ENCODE measurements around the gene ATP2C2. TPM values are rescaled to one million over a fixed set of nuclear protein-coding genes. Genes with fewer than 3 reads are reported as not detected.

ATP2C2 gene
- total and polyA plus RNA-seq, 7 donors, result 2.5 to 60.7 (median 7.2) TPM; not detected in 2

DNA sequence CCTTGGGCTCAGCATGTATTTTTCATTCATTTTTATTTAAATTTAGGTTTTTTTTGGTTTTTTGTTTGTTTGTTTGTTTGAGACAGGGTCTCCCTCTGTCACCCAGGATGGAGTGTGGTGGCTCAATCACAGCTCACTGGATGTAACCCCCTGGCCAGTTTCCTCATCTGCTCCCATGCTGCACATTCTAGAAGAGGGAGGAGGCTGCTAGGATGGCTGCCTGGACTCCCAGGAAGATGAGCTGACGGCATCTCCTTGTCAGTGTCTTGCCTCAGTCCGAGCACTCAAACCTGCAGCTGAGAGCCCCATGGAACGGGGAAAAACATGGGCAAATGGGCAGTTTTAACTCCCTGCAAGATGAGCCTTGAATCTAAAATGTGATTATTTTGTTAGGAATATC, 128.7 kb downstream of the ATP2C2 start:
- Histone ChIP-seq H3K4me3 (no peak overlapping the region), H3K27ac (no peak overlapping the region), H3K9me3 (peaks cover 0 to 2% (median 0%) of the 10 kb centered on the region in 4 donors), H3K4me1 (no peaks in the 10 kb centered on the region), H3K27me3 (no peaks in the 10 kb centered on the region), H3K36me3 (peaks cover 12 to 71% (median 27%) of the 10 kb centered on the region in 4 donors)
- intact Hi-C loops (cut with DNase I), result no loop called here
- no peak for DNase-seq
- WGBS, 2 donors, result 97% methylated on average over 3 of the region's 3 CpGs
- no peak for TF ChIP-seq EP300 (IDR thresholded peaks at IDR 0.05)
- TF ChIP-seq POLR2A (IDR thresholded peaks at IDR 0.05), result no peak
- TF ChIP-seq, protein P1, sequence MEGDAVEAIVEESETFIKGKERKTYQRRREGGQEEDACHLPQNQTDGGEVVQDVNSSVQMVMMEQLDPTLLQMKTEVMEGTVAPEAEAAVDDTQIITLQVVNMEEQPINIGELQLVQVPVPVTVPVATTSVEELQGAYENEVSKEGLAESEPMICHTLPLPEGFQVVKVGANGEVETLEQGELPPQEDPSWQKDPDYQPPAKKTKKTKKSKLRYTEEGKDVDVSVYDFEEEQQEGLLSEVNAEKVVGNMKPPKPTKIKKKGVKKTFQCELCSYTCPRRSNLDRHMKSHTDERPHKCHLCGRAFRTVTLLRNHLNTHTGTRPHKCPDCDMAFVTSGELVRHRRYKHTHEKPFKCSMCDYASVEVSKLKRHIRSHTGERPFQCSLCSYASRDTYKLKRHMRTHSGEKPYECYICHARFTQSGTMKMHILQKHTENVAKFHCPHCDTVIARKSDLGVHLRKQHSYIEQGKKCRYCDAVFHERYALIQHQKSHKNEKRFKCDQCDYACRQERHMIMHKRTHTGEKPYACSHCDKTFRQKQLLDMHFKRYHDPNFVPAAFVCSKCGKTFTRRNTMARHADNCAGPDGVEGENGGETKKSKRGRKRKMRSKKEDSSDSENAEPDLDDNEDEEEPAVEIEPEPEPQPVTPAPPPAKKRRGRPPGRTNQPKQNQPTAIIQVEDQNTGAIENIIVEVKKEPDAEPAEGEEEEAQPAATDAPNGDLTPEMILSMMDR (IDR thresholded peaks at IDR 0.05), result no peak
- TF ChIP-seq POLR2AphosphoS5 (IDR thresholded peaks at IDR 0.05), result no peak

DNA sequence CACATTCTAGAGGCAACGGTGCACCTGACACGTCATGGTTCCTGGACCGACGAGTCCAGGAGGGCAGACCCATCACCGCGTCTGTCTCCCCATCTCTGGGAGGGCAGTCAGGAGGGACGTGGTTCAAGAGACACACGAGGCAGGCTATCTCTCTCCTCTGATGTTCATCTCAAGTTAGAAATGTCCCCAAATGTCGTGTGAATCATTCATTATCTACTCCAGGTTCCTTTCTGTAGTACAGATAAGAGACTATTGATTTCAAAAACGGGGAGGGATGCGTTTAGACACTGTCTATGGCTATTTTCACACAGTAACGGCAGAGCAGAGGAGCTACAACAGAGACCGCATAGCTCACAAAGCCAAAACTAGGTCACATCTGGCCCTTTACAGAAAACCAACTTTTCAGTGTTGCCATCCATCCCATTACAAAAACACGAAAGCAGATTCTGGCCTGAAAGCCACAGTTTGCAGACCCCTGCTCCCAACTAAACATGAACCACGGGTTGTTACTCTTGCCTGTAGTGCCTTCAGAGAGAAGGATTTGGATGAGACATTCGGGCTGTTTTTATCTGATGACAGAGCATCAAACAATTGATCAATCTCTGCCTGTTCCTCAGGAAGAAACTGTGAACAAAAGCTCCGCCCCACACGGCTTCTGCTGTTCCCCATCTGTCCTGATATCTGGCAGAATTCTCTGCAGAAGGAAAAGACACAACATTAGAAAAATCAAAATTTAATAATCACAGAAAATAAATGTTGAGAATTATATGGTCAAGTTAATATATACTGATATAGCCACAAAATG, 129.3 kb downstream of the ATP2C2 start:
- no peak for TF ChIP-seq POLR2A (IDR thresholded peaks at IDR 0.05)
- no peak for TF ChIP-seq EP300 (IDR thresholded peaks at IDR 0.05)
- no peak for TF ChIP-seq POLR2AphosphoS5 (IDR thresholded peaks at IDR 0.05)
- TF ChIP-seq, protein P1 (IDR thresholded peaks at IDR 0.05), result no peak
- Histone ChIP-seq H3K9me3 (peaks cover 0 to 2% (median 0%) of the 10 kb centered on the region in 4 donors), H3K36me3 (peaks cover 12 to 77% (median 27%) of the 10 kb centered on the region in 4 donors), H3K4me1 (no peaks in the 10 kb centered on the region), H3K27ac (no peak overlapping the region), H3K4me3 (no peak overlapping the region), H3K27me3 (no peaks in the 10 kb centered on the region)
- DNase-seq, result no peak
- intact Hi-C loops (cut with DNase I), result no loop called here
- 92% methylated on average over 18 of the region's 18 CpGs for WGBS, 2 donors

DNA sequence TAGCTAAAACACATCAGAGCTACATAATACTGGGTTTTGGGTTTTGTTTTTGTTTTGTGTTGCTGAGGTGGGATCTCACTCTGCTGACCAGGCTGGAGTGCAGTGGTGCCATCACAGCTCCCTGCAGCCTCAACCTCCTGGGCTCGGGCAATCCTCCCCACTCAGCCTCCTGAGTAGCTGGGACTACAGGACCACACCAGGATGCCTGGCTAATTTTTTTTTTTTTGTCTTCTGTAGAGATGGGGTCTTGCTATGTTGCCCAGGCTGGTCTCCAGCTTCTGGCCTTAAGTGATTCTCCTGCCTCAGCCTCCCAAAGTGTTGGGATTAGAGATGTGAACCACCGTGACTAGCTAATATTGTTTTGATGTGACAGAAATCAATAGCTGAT, 129.9 kb downstream of the ATP2C2 start:
- no peaks in the 10 kb centered on the region for H3K27me3 ChIP-seq
- no peak overlapping the region for H3K4me3 ChIP-seq
- H3K36me3 ChIP-seq, result peaks cover 12 to 73% (median 27%) of the 10 kb centered on the region in 4 donors
- DNase-seq, result no peak
- WGBS, 2 donors, result 97 to 100% methylated on average over 2 of the region's 2 CpGs
- no peak for TF ChIP-seq POLR2AphosphoS5 (IDR thresholded peaks at IDR 0.05)
- TF ChIP-seq EP300 (IDR thresholded peaks at IDR 0.05), result no peak
- no peak for TF ChIP-seq POLR2A (IDR thresholded peaks at IDR 0.05)
- TF ChIP-seq, protein P1 (IDR thresholded peaks at IDR 0.05), result no peak
- H3K4me1 ChIP-seq, result peaks cover 0 to 2% (median under 1%) of the 10 kb centered on the region in 4 donors
- peaks cover 0 to 2% (median 0%) of the 10 kb centered on the region in 4 donors for H3K9me3 ChIP-seq
- intact Hi-C loops (cut with DNase I), result no loop called here
- no peak overlapping the region for H3K27ac ChIP-seq

DNA sequence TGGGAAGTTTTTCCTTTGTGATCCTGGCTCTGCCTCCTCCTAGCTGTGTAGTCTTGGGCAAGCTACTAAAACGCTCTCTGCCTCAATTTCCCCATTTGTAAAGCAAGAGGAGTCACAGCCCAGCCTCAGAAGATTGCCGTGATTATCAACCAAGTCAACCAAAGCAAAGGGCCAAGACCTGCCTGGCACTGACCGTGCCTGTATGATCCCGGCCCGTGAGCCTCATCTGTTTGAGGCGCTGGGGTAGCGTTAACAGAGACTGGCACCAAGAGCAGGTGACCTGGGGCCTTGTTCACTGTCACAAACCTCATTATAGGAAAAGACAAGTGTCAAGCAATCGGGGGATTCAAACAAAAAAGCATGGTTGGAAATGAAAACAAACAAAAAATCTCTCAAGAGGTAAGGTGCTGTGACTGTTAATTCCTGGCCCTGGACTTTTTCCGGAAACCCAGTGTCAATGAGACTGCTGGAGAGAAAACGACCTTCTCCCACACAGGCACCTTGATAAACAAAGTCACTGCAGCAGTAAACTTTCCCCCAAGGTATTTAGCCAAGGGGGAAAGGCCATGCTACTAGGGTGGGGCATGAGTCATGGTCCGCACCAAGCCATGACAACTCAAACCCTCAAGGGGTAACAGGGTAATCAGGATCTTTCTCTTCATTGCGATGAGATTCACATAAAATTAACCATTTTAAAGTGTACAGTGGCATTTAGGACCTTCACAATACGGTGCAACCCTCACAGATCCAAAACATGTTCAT, 130.7 kb downstream of the ATP2C2 start:
- 94% methylated on average over 13 of the region's 13 CpGs for WGBS, 2 donors
- TF ChIP-seq, protein P1 (IDR thresholded peaks at IDR 0.05), result no peak
- TF ChIP-seq EP300 (IDR thresholded peaks at IDR 0.05) (no peak), POLR2AphosphoS5 (IDR thresholded peaks at IDR 0.05) (no peak), POLR2A (IDR thresholded peaks at IDR 0.05) (no peak)
- no peaks in the 10 kb centered on the region for H3K27me3 ChIP-seq
- intact Hi-C loops (cut with DNase I), result no loop called here
- H3K9me3 ChIP-seq, result no peaks in the 10 kb centered on the region
- no peak for DNase-seq
- H3K27ac ChIP-seq, result no peak overlapping the region
- peaks cover 12 to 64% (median 27%) of the 10 kb centered on the region in 4 donors for H3K36me3 ChIP-seq
- peaks cover 0 to 10% (median 8%) of the 10 kb centered on the region in 4 donors for H3K4me1 ChIP-seq
- H3K4me3 ChIP-seq, result no peak overlapping the region
